SK-N-SH (cell line): ENCODE results near the gene ZNF575. TPM values are rescaled to one million over a fixed set of nuclear protein-coding genes. Genes with fewer than 3 reads are reported as not detected.

ENCODE experiments used
- CTCF ChIA-PET: fragments of 300-600, 350-600 bp; formaldehyde crosslinking; extraction: SDS; loops from one replicate; lab custom pipeline; 2021; lab: Yijun Ruan, JAX
- POLR2A ChIA-PET: fragments of 350-600 bp; sonication (Branson Sonifier 250); formaldehyde crosslinking; extraction: SDS; loops from one replicate; lab custom pipeline; 2020; ENCODE audit warnings: antibody characterized with exemption, inconsistent platforms; lab: Yijun Ruan, JAX
- DNase-seq: peaks from one replicate; pipeline ENCODE4 v3.0.0; 2012
- H2AFZ ChIP-seq: fragments of 200-600 bp; sonication (generic); 2 replicates; pipeline ENCODE4 v1.8.1; 2016; ENCODE audit warnings: antibody characterized with exemption, mild to moderate bottlenecking, low read depth
- H3F3A ChIP-seq: fragments of 200-600 bp; sonication (generic); replicated peaks from 2 replicates; pipeline ENCODE3; 2016; ENCODE audit warnings: antibody characterized with exemption, mild to moderate bottlenecking; ENCODE audit not compliant: insufficient read depth
- H3K27ac ChIP-seq, 2 experiments: fragments of 200-500 bp in 1 of 2; fragments of 200-600 bp in 1 of 2; sonication (Bioruptor generic) in 1 of 2; sonication (generic), shearing (Covaris generic) in 1 of 2; 2 replicates each; pipeline versions ENCODE4 v1.5.1 to v1.6.1; 2014 to 2016; ENCODE audit warnings: low read depth in 2 of 2, inconsistent platforms in 1 of 2, low read length in 1 of 2, mild to moderate bottlenecking in 1 of 2, mixed read lengths in 1 of 2
- H3K27me3 ChIP-seq: fragments of 200-600 bp; sonication (generic), shearing (Covaris generic); 2 replicates; pipeline ENCODE4 v1.6.1; 2016; ENCODE audit warnings: mixed run types; ENCODE audit not compliant: insufficient read depth
- H3K36me3 ChIP-seq, 2 experiments: fragments of 200-500 bp in 1 of 2; fragments of 200-600 bp in 1 of 2; sonication (Bioruptor generic) in 1 of 2; sonication (generic) in 1 of 2; replicated peaks in 1 of 2; 2 replicates each; pipeline versions ENCODE3 to v1.5.1; 2014 to 2016; ENCODE audit warnings: low read length in 1 of 2, mild to moderate bottlenecking in 1 of 2; ENCODE audit not compliant: insufficient read depth in 2 of 2, control insufficient read depth in 1 of 2
- H3K4me1 ChIP-seq, 2 experiments: fragments of 200-500 bp in 1 of 2; fragments of 200-600 bp in 1 of 2; sonication (Bioruptor generic) in 1 of 2; sonication (generic), shearing (Covaris generic) in 1 of 2; 2 replicates each; pipeline versions ENCODE4 v1.5.1 to v1.6.1; 2014 to 2016; ENCODE audit warnings: low read depth in 1 of 2, low read length in 1 of 2, mixed run types in 1 of 2; ENCODE audit not compliant: insufficient read depth in 2 of 2, control insufficient read depth in 1 of 2
- H3K4me2 ChIP-seq: fragments of 200-600 bp; sonication (generic), shearing (Covaris generic); 2 replicates; pipeline ENCODE4 v1.6.1; 2017; ENCODE audit warnings: mixed run types
- H3K4me3 ChIP-seq, 2 experiments: fragments of 200-500 bp in 1 of 2; fragments of 200-600 bp in 1 of 2; sonication (Bioruptor generic) in 1 of 2; sonication (generic), shearing (Covaris generic) in 1 of 2; 2 replicates each; pipeline versions ENCODE4 v1.5.1 to v1.8.1; 2014 to 2016; ENCODE audit warnings: low read depth in 2 of 2, inconsistent platforms in 1 of 2, low read length in 1 of 2, mild to moderate bottlenecking in 1 of 2, mixed read lengths in 1 of 2, moderate library complexity in 1 of 2
- H3K79me2 ChIP-seq: fragments of 200-600 bp; sonication (generic); 2 replicates; pipeline ENCODE4 v1.8.1; 2017; ENCODE audit warnings: mild to moderate bottlenecking; ENCODE audit not compliant: insufficient read depth
- H3K9ac ChIP-seq: fragments of 200-600 bp; sonication (generic); 2 replicates; pipeline ENCODE4 v1.6.1; 2017; ENCODE audit warnings: mixed run types
- H3K9me2 ChIP-seq: fragments of 200-600 bp; sonication (generic); 2 replicates; pipeline ENCODE4 v1.6.1; 2017; ENCODE audit warnings: mixed run types
- H3K9me3 ChIP-seq: fragments of 200-600 bp; sonication (generic); 2 replicates; pipeline ENCODE4 v1.6.1; 2017; ENCODE audit warnings: mixed run types, mild to moderate bottlenecking, moderate library complexity
- H4K20me1 ChIP-seq: fragments of 200-600 bp; sonication (generic); 2 replicates; pipeline ENCODE4 v1.6.1; 2017; ENCODE audit warnings: mild to moderate bottlenecking, mixed run types; ENCODE audit not compliant: insufficient read depth
- EP300 ChIP-seq, 2 experiments: IDR thresholded peaks; 2 replicates each; pipeline versions ENCODE4 v1.4.0 to v1.6.1; 2012; ENCODE audit warnings: borderline replicate concordance in 1 of 2, low read depth in 1 of 2, low read length in 1 of 2
- GATA2 ChIP-seq: sonication (generic); formaldehyde crosslinking; IDR thresholded peaks from 2 replicates; pipeline ENCODE4 v1.5.0; 2020; ENCODE audit warnings: mild to moderate bottlenecking, missing genetic modification reagents
- JUND ChIP-seq: IDR thresholded peaks from 2 replicates; pipeline ENCODE4 v1.4.0; 2012
- MEF2A ChIP-seq: IDR thresholded peaks from 2 replicates; pipeline ENCODE4 v1.4.0; 2012; ENCODE audit warnings: low read depth, borderline replicate concordance
- NFIC ChIP-seq: IDR thresholded peaks from 2 replicates; pipeline ENCODE4 v1.4.0; 2012; ENCODE audit warnings: borderline replicate concordance
- NRF1 ChIP-seq: IDR thresholded peaks from 2 replicates; pipeline ENCODE4 v1.6.1; 2012; ENCODE audit warnings: low read depth, mild to moderate bottlenecking, low read length
- RCOR1 ChIP-seq: fragments of 150-350 bp; IDR thresholded peaks from 2 replicates; pipeline ENCODE4 v1.6.1; 2017; ENCODE audit warnings: antibody characterized with exemption, low read length
- REST ChIP-seq: IDR thresholded peaks from 2 replicates; pipeline ENCODE4 v1.6.1; 2012; ENCODE audit warnings: mild to moderate bottlenecking, low read depth, low read length, moderate library complexity
- RFX5 ChIP-seq: IDR thresholded peaks from 2 replicates; pipeline ENCODE4 v1.6.1; 2012; ENCODE audit warnings: mild to moderate bottlenecking, improper control_type of control experiment, low read length
- SIN3A ChIP-seq: IDR thresholded peaks from 2 replicates; pipeline ENCODE4 v1.6.1; 2012; ENCODE audit warnings: low read depth, mild to moderate bottlenecking, low read length, moderate library complexity, borderline replicate concordance
- SMC3 ChIP-seq: IDR thresholded peaks from 2 replicates; pipeline ENCODE4 v1.6.1; 2012; ENCODE audit warnings: low read depth, low read length, improper control_type of control experiment
- TCF12 ChIP-seq: IDR thresholded peaks from 2 replicates; pipeline ENCODE4 v1.4.0; 2012
- WGBS: methylation state at CpG from one replicate; pipeline ENCODE4 v1.1.6; 2017; ENCODE audit warnings: low lambda C conversion rate; 5-methylcytosine and 5-hydroxymethylcytosine counted together
- polyA plus RNA-seq, 3 experiments: library from polyadenylated mRNA; depleted of rRNA; stranded (reverse); fragments of >200 nt; gene quantifications; 2 replicates each; pipeline ENCODE4 v1.2.3, GENCODE V29; 2012
- TF ChIP-seq, protein P1 (sequence below): IDR thresholded peaks from 2 replicates; pipeline ENCODE4 v1.4.0; 2012; ENCODE audit warnings: low read depth, borderline replicate concordance
- TF ChIP-seq, protein P2 (sequence below): fragments of 150-350 bp; IDR thresholded peaks from 2 replicates; pipeline ENCODE4 v1.6.1; 2016; ENCODE audit warnings: mild to moderate bottlenecking, low read depth, low read length

The ZNF575 gene
- polyA plus RNA-seq, 1 of the 3 experiments (the other 2 are of a cell fraction): 1.0 TPM

- H3K4me2 ChIP-seq: no peak overlapping the region
- CTCF ChIA-PET: interaction anchor here (1.6 to 2.0 kb wide), 2 partner anchors 33 to 39 kb away, joined by 5 to 7 read pairs; no protein-coding TSS in a partner anchor
- H3F3A ChIP-seq: no peaks in the 10 kb centered on the region
- H3K4me3 ChIP-seq: no peak overlapping the region
- WGBS: 67% methylated on average over 3 of the region's 7 CpGs
- TF ChIP-seq SIN3A (no peak), REST (no peak), EP300 (IDR thresholded peaks at IDR 0.05; ENCODE audit: borderline replicate concordance in 1 of 2, low read depth in 1 of 2, low read length in 1 of 2) (no peak)
- no peaks in the 10 kb centered on the region for H3K9me2 ChIP-seq
- no peak overlapping the region for H2AFZ ChIP-seq
- H3K4me1 ChIP-seq: no peaks in the 10 kb centered on the region
- H3K9me3 ChIP-seq: no peaks in the 10 kb centered on the region
- H4K20me1 ChIP-seq: no peaks in the 10 kb centered on the region
- POLR2A ChIA-PET: no interaction called here
- H3K9ac ChIP-seq: no peak overlapping the region
- no peak for DNase-seq
- no peak overlapping the region for H3K27ac ChIP-seq
- no peaks in the 10 kb centered on the region for H3K27me3 ChIP-seq
- H3K36me3 ChIP-seq: no peaks in the 10 kb centered on the region
- H3K79me2 ChIP-seq: no peaks in the 10 kb centered on the region
These were observed 46.6 kb upstream of the ZNF575 start for GRCh38 chr19:43486412-43486811.

DNA sequence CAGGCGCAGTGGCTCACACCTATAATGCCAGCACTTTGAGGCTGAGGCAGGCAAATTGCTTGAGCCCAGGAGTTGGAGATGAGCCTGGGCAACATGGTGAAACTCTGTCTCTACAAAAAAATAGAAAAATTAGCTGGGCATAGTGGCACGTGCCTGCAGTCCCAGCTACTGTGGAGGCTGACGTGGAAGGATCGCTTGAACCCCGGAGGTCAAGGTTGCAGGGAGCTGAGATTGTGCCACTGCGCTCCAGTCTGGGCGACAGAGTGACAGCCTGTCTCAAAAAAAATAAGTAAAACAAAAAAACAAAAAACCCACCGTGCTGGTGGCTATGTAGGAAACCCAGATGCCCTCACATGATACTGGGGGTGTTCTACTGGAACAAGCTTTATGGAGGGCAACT lies 44.8 kb upstream of the ZNF575 start:
- CTCF ChIA-PET: no interaction called here
- no peak overlapping the region for H3K27ac ChIP-seq

More for the DNA sequence above, 44.8 kb upstream of the ZNF575 start:
- H3K9ac ChIP-seq: no peak overlapping the region
- H3K4me2 ChIP-seq: no peak overlapping the region
- no peaks in the 10 kb centered on the region for H3F3A ChIP-seq
- 82% methylated on average over 8 of the region's 8 CpGs for WGBS
- no peaks in the 10 kb centered on the region for H3K9me3 ChIP-seq
- no peaks in the 10 kb centered on the region for H3K27me3 ChIP-seq
- H4K20me1 ChIP-seq: no peaks in the 10 kb centered on the region
- no peak for DNase-seq
- POLR2A ChIA-PET: no interaction called here
- H2AFZ ChIP-seq: no peak overlapping the region
- H3K9me2 ChIP-seq: no peaks in the 10 kb centered on the region
- TF ChIP-seq, protein P1, sequence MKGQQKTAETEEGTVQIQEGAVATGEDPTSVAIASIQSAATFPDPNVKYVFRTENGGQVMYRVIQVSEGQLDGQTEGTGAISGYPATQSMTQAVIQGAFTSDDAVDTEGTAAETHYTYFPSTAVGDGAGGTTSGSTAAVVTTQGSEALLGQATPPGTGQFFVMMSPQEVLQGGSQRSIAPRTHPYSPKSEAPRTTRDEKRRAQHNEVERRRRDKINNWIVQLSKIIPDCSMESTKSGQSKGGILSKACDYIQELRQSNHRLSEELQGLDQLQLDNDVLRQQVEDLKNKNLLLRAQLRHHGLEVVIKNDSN: no peak
- TF ChIP-seq RFX5 (no peak), MEF2A (no peak), NRF1 (no peak), TCF12 (no peak), SMC3 (no peak), NFIC (no peak), RCOR1 (no peak), GATA2 (CRISPR knock-in tag) (no peak), JUND (no peak)
- TF ChIP-seq, protein P2, sequence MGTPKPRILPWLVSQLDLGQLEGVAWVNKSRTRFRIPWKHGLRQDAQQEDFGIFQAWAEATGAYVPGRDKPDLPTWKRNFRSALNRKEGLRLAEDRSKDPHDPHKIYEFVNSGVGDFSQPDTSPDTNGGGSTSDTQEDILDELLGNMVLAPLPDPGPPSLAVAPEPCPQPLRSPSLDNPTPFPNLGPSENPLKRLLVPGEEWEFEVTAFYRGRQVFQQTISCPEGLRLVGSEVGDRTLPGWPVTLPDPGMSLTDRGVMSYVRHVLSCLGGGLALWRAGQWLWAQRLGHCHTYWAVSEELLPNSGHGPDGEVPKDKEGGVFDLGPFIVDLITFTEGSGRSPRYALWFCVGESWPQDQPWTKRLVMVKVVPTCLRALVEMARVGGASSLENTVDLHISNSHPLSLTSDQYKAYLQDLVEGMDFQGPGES: no peak
- H3K79me2 ChIP-seq: no peaks in the 10 kb centered on the region
- H3K36me3 ChIP-seq: no peaks in the 10 kb centered on the region
- H3K4me3 ChIP-seq: no peak overlapping the region
- no peaks in the 10 kb centered on the region for H3K4me1 ChIP-seq
